ENCODE measurements around the gene HIPK1. TPM values are rescaled to one million over a fixed set of nuclear protein-coding genes. Genes with fewer than 3 reads are reported as not detected.

The HIPK1 gene
- total and polyA plus RNA-seq, 8 donors: 6.8 to 42.1 (median 28.9) TPM

DNA sequence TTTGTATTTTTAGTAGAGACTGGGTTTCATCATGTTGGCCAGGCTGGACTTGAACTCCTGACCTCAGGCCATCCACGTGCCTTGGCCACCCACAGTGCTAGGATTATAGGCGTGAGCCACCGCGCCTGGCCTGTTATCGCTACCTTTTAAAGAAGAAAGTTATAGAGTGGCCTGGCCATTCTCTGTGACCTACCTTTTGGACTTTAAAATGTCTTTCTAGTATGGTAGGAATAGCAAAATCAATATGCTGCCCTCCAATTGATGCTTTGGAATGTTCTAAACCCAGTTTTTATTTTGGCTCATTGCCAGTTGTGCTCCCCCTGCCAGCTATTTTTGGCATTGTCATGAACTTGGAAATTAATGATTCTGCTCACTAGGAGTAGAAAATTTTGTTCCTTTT is 19.9 kb downstream of the HIPK1 start:
- DNase-seq (peak in 1 of 6 donors; percentile 50), ATAC-seq (peak; percentile 23 to 76 (median 42)), FAIRE-seq (no peak)
- intact Hi-C loops (cut with DNase I): no loop called here
- WGBS, 2 donors: 52 to 66% methylated on average over 5 of the region's 5 CpGs
- H3K27ac ChIP-seq: peak overlapping the region in 1 of 4 donors; percentile 39
- H3K4me3 ChIP-seq: no peak overlapping the region
- H3K4me1 ChIP-seq: peaks cover 29 to 38% (median 34%) of the 10 kb centered on the region in 3 donors
- peak in 2 of 4 donors; percentile 9 to 16 for TF ChIP-seq CTCF (IDR thresholded peaks at IDR 0.05)
- H3K36me3 ChIP-seq: no peaks in the 10 kb centered on the region
- no peaks in the 10 kb centered on the region for H3K27me3 ChIP-seq
- no peaks in the 10 kb centered on the region for H3K9me3 ChIP-seq

DNA sequence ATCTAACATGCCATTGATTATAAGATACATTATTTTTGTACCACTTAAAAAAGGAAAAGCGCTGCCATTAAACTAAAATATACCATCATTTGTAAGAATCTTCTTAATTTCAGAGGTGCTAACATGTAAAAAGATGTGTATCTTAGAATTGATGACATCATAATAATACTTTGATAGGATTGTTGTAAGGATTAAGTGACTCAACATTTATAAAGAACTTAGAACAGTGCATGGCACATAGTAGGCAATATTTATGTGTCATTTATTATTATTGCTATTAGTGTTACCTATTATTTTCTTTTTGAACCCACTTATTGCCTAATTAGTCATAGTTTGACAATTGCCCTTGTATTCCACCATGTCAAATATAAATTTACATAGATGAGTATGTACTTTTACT is 21.8 kb downstream of the HIPK1 start:
- 99 to 100% methylated on average over 1 of the region's 1 CpG for WGBS, 2 donors
- intact Hi-C loops (cut with DNase I): no loop called here
- Histone ChIP-seq H3K4me1 (peaks cover 29 to 36% (median 34%) of the 10 kb centered on the region in 3 donors), H3K9me3 (no peaks in the 10 kb centered on the region), H3K4me3 (no peak overlapping the region), H3K36me3 (no peaks in the 10 kb centered on the region), H3K27ac (no peak overlapping the region), H3K27me3 (no peaks in the 10 kb centered on the region)
- DNase-seq (no peak), ATAC-seq (no peak), FAIRE-seq (no peak)
- TF ChIP-seq CTCF (IDR thresholded peaks at IDR 0.05): no peak

DNA sequence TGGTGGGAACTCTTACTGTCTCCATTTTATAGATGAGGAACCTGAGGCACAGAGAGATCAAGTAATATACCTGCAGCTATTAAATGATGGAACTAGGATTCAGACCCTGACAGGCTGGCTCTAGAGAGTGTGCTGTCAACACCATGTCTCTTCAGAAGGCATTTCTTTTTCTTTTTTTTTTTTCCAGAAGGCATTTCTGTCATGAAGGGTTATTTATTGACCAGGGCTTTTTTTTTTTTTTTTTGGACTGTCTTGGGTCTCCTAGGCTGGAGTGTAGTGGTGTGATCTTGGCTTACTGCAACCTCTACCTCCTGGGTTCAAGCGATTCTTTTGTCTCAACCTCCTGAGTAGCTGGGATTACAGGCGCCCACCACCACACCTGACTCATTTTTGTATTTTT is 22.6 kb downstream of the HIPK1 start:
- H3K36me3 ChIP-seq: peaks cover 0 to 7% (median 2%) of the 10 kb centered on the region in 3 donors
- intact Hi-C loops (cut with DNase I): no loop called here
- H3K27ac ChIP-seq: no peak overlapping the region
- DNase-seq (no peak), ATAC-seq (no peak), FAIRE-seq (no peak)
- H3K27me3 ChIP-seq: no peaks in the 10 kb centered on the region
- TF ChIP-seq CTCF (IDR thresholded peaks at IDR 0.05): no peak
- 97 to 98% methylated on average over 2 of the region's 2 CpGs for WGBS, 2 donors
- peaks cover 21 to 29% (median 28%) of the 10 kb centered on the region in 3 donors for H3K4me1 ChIP-seq
- H3K4me3 ChIP-seq: no peak overlapping the region
- no peaks in the 10 kb centered on the region for H3K9me3 ChIP-seq

DNA sequence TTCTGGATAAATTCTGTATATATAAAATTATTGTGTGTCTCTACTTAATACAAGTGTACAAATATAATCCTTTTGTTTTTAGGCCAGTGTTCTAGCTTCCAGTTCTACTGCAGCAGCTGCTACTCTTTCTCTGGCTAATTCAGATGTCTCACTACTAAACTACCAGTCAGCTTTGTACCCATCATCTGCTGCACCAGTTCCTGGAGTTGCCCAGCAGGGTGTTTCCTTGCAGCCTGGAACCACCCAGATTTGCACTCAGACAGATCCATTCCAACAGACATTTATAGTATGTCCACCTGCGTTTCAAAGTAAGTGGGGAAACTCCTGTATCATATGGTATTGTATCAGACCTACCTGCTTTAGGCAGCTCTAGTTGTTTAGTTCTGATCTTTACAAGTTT is 28.9 kb downstream of the HIPK1 start:
- H3K4me1 ChIP-seq: peaks cover 0 to 2% (median 0%) of the 10 kb centered on the region in 3 donors
- ATAC-seq (no peak), FAIRE-seq (no peak), DNase-seq (no peak)
- no peak for TF ChIP-seq CTCF (IDR thresholded peaks at IDR 0.05)
- 83 to 85% methylated on average over 1 of the region's 1 CpG for WGBS, 2 donors
- H3K4me3 ChIP-seq: no peak overlapping the region
- intact Hi-C loops (cut with DNase I): no loop called here
- no peaks in the 10 kb centered on the region for H3K27me3 ChIP-seq
- peaks cover 0 to 35% (median 16%) of the 10 kb centered on the region in 3 donors for H3K36me3 ChIP-seq
- no peaks in the 10 kb centered on the region for H3K9me3 ChIP-seq
- H3K27ac ChIP-seq: no peak overlapping the region

- DNase-seq (no peak), ATAC-seq (no peak), FAIRE-seq (no peak)
- TF ChIP-seq CTCF (IDR thresholded peaks at IDR 0.05): no peak
- Histone ChIP-seq H3K4me3 (no peak overlapping the region), H3K27ac (no peak overlapping the region), H3K36me3 (peaks cover 0 to 42% (median 16%) of the 10 kb centered on the region in 3 donors), H3K4me1 (no peaks in the 10 kb centered on the region), H3K27me3 (no peaks in the 10 kb centered on the region), H3K9me3 (no peaks in the 10 kb centered on the region)
- WGBS, 2 donors: 92 to 96% methylated on average over 1 of the region's 1 CpG
- intact Hi-C loops (cut with DNase I): no loop called here
Observed at GRCh38 chr1:113958691-113959090, 29.6 kb downstream of the HIPK1 start.

All from pancreas (tissue), 10 donors.